GM12878 (cell line): ENCODE data around the gene C17orf107. TPM values are rescaled to one million over a fixed set of nuclear protein-coding genes. Genes with fewer than 3 reads are reported as not detected.

Experiments used
- BACH1 ChIP-seq: fragments of 450-650 bp; IDR thresholded peaks from 2 replicates; pipeline ENCODE4 v1.6.1; 2017; ENCODE audit warnings: mild to moderate bottlenecking, borderline replicate concordance
- BHLHE40 ChIP-seq, 2 experiments: fragments of 450-650 bp in 1 of 2; IDR thresholded peaks; 2 replicates each; pipeline ENCODE4 v1.6.1; 2011 to 2017; ENCODE audit warnings: low read depth in 2 of 2, borderline replicate concordance in 1 of 2, improper control_type of control experiment in 1 of 2, low read length in 1 of 2, mild to moderate bottlenecking in 1 of 2
- DPF2 ChIP-seq: fragments of 450-650 bp; IDR thresholded peaks from 2 replicates; pipeline ENCODE4 v1.6.1; 2017; ENCODE audit warnings: mild to moderate bottlenecking
- EP300 ChIP-seq, 2 experiments: fragments of 150-350 bp in 1 of 2; IDR thresholded peaks; 2 replicates each; pipeline ENCODE4 v1.6.1; 2011 to 2012; ENCODE audit warnings: low read depth in 2 of 2, low read length in 2 of 2, borderline replicate concordance in 1 of 2, improper control_type of control experiment in 1 of 2, inconsistent platforms in 1 of 2; ENCODE audit not compliant: control insufficient read depth in 1 of 2
- GATAD2B ChIP-seq: fragments of 450-650 bp; conservative IDR thresholded peaks from 2 replicates; pipeline ENCODE4 v1.6.1; 2017; ENCODE audit warnings: low read depth, mild to moderate bottlenecking, moderate library complexity
- KLF5 ChIP-seq: fragments of 450-650 bp; IDR thresholded peaks from 2 replicates; pipeline ENCODE4 v1.6.1; 2014; ENCODE audit warnings: mild to moderate bottlenecking; ENCODE audit not compliant: partially characterized antibody
- LARP7 ChIP-seq: fragments of 450-650 bp; IDR thresholded peaks from 2 replicates; pipeline ENCODE4 v1.6.1; 2017; ENCODE audit warnings: mild to moderate bottlenecking
- MXI1 ChIP-seq: fragments of 150-350 bp; IDR thresholded peaks from 2 replicates; pipeline ENCODE4 v1.6.1; 2011; ENCODE audit warnings: low read depth, mild to moderate bottlenecking, inconsistent platforms, low read length, improper control_type of control experiment
- NR2C2 ChIP-seq: IDR thresholded peaks from 2 replicates; pipeline ENCODE4 v1.6.1; 2011; ENCODE audit warnings: borderline replicate concordance, low read depth; ENCODE audit not compliant: control insufficient read depth, insufficient read length
- NRF1 ChIP-seq: conservative IDR thresholded peaks from 2 replicates; pipeline ENCODE4 v1.6.1; 2011; ENCODE audit warnings: mild to moderate bottlenecking, low read depth, low read length, improper control_type of control experiment
- RUNX3 ChIP-seq: IDR thresholded peaks from 2 replicates; pipeline ENCODE4 v1.6.1; 2012; ENCODE audit warnings: low read length, inconsistent platforms
- TAF1 ChIP-seq: IDR thresholded peaks from 2 replicates; pipeline ENCODE4 v1.6.1; 2011; ENCODE audit warnings: mild to moderate bottlenecking, low read depth, low read length, borderline replicate concordance
- polyA plus RNA-seq, 11 experiments: library from polyadenylated mRNA; depleted of rRNA in 4 of 11; unstranded in 6 of 11; stranded (reverse) in 5 of 11; fragments of >200 nt; fragmentation: Nextera tagmentation in 4 of 11; fragmentation: Illumina TruSeq in 1 of 11; extraction: Ambion mirVana in 4 of 11; extraction: Trizol in 1 of 11; gene quantifications; 1 replicate in 1 of 11; 2 replicates in 10 of 11; pipeline versions ENCODE4 v1.2.1 to v1.2.3, GENCODE V29; 2011 to 2016; ENCODE audit warnings: inconsistent platforms in 2 of 11, missing spikeins in 2 of 11, low read depth in 1 of 11
- total RNA-seq, 4 experiments: library from RNA; depleted of rRNA in 3 of 4; stranded (reverse); fragments of >200 nt in 3 of 4; fragmentation: Illumina TruSeq in 1 of 4; extraction: Trizol in 1 of 4; gene quantifications; 2 replicates each; pipeline versions ENCODE4 v1.2.1 to v1.2.3, GENCODE V29; 2013 to 2021
- TF ChIP-seq, protein P1 (sequence below): fragments of 450-650 bp; IDR thresholded peaks from 2 replicates; pipeline ENCODE4 v1.6.1; 2016; ENCODE audit warnings: mild to moderate bottlenecking
- TF ChIP-seq, protein P2 (sequence below): fragments of 450-650 bp; IDR thresholded peaks from 2 replicates; pipeline ENCODE4 v1.6.1; 2017; ENCODE audit warnings: antibody characterized with exemption, mild to moderate bottlenecking, moderate library complexity

Gene C17orf107
- total and polyA plus RNA-seq, 10 of the 15 experiments (the other 5 are each of a cell fraction or from before 2014, with no cell fraction given): 0.05 to 0.46 (median 0.11) TPM; not detected in 3

DNA sequence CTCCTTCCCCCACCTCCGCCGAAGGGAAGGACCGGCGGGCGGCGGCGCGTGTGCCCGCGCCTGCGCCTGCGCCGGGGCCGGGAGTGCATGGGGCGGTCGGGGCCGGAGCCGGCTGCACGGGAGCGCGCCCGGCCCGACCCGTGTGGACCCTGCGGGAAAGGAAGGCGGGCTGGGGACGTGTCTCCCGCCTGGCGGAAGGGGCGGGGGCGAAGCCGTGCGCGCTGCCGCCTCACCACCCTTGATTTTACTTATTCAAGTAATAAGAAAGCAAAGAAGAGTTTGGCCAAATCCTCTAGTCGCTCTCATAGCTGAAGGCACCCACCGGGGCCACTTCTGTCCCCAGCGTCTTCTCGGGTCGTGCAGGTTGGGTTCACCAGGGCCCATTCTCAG, 49.6 kb downstream of the C17orf107 start (continued):
- peak; percentile 66 for TF ChIP-seq NRF1
- peak; percentile 45 for TF ChIP-seq KLF5
- 0 out of 2 replicates have a peak, but pooled peaks have one; percentile 14 for TF ChIP-seq MXI1
- peak; percentile 8 for TF ChIP-seq DPF2
- no peak for TF ChIP-seq EP300 (IDR thresholded peaks at IDR 0.05; ENCODE audit: borderline replicate concordance in 1 of 2, control insufficient read depth in 1 of 2, low read depth in 2 of 2, low read length in 2 of 2)
- TF ChIP-seq, protein P1, sequence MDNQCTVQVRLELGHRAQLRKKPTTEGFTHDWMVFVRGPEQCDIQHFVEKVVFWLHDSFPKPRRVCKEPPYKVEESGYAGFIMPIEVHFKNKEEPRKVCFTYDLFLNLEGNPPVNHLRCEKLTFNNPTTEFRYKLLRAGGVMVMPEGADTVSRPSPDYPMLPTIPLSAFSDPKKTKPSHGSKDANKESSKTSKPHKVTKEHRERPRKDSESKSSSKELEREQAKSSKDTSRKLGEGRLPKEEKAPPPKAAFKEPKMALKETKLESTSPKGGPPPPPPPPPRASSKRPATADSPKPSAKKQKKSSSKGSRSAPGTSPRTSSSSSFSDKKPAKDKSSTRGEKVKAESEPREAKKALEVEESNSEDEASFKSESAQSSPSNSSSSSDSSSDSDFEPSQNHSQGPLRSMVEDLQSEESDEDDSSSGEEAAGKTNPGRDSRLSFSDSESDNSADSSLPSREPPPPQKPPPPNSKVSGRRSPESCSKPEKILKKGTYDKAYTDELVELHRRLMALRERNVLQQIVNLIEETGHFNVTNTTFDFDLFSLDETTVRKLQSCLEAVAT: 0 out of 2 replicates have a peak, but pooled peaks have one; percentile 3
- no peak for TF ChIP-seq RUNX3
- TF ChIP-seq, protein P2, sequence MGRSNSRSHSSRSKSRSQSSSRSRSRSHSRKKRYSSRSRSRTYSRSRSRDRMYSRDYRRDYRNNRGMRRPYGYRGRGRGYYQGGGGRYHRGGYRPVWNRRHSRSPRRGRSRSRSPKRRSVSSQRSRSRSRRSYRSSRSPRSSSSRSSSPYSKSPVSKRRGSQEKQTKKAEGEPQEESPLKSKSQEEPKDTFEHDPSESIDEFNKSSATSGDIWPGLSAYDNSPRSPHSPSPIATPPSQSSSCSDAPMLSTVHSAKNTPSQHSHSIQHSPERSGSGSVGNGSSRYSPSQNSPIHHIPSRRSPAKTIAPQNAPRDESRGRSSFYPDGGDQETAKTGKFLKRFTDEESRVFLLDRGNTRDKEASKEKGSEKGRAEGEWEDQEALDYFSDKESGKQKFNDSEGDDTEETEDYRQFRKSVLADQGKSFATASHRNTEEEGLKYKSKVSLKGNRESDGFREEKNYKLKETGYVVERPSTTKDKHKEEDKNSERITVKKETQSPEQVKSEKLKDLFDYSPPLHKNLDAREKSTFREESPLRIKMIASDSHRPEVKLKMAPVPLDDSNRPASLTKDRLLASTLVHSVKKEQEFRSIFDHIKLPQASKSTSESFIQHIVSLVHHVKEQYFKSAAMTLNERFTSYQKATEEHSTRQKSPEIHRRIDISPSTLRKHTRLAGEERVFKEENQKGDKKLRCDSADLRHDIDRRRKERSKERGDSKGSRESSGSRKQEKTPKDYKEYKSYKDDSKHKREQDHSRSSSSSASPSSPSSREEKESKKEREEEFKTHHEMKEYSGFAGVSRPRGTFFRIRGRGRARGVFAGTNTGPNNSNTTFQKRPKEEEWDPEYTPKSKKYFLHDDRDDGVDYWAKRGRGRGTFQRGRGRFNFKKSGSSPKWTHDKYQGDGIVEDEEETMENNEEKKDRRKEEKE: 0 out of 2 replicates have a peak, but pooled peaks have one; percentile 70
- TF ChIP-seq BHLHE40 (IDR thresholded peaks at IDR 0.05; ENCODE audit: borderline replicate concordance in 1 of 2, low read depth in 2 of 2, low read length in 1 of 2): peak; percentile 22 to 88; a peak in 2 of 4 replicates
- peak; percentile 80 for TF ChIP-seq BACH1
- peak; percentile 81 for TF ChIP-seq LARP7
- TF ChIP-seq TAF1: peak; percentile 68; the same call in 1 of the 2 replicates
- TF ChIP-seq GATAD2B: peak; percentile 30; the same call in 1 of the 2 replicates
- no peak for TF ChIP-seq NR2C2
